SK-N-SH treated with all-trans-retinoic acid at 6 μM for 48 hours (cell line): ENCODE data around the gene C3orf22.

Source experiments
- ATAC-seq: fragments of 200-7000 bp; cut with Tn5 transposase; 3 replicates; pipeline ENCODE4 v1.9.1; 2020; ENCODE audit warnings: mild to moderate bottlenecking, moderate library complexity
- ARNTL ChIP-seq: fragments of 450-650 bp; formaldehyde crosslinking; IDR thresholded peaks from 2 replicates; pipeline ENCODE4 v1.5.0; 2020; ENCODE audit warnings: low read depth, mild to moderate bottlenecking, moderate library complexity, borderline replicate concordance
- CSDC2 ChIP-seq: fragments of 250-450 bp; sonication (Bioruptor Pico); IDR thresholded peaks from 2 replicates; pipeline ENCODE4 v1.5.0; 2020; ENCODE audit warnings: mild to moderate bottlenecking, moderate library complexity
- ESRRG ChIP-seq: fragments of 250-450 bp; sonication (Bioruptor Pico); IDR thresholded peaks from 2 replicates; pipeline ENCODE4 v1.6.1; 2021; ENCODE audit warnings: mild to moderate bottlenecking
- GLIS3 ChIP-seq: fragments of 250-450 bp; sonication (Bioruptor Pico); IDR thresholded peaks from 2 replicates; pipeline ENCODE4 v1.5.0; 2020; ENCODE audit warnings: mild to moderate bottlenecking, moderate library complexity
- ISL1 ChIP-seq: fragments of 250-450 bp; sonication (Bioruptor Pico); IDR thresholded peaks from 2 replicates; pipeline ENCODE4 v2.1.2; 2022; ENCODE audit warnings: mild to moderate bottlenecking, moderate library complexity
- RARB ChIP-seq: fragments of 250-450 bp; sonication (Bioruptor Pico); IDR thresholded peaks from 2 replicates; pipeline ENCODE4 v1.8.0; 2021; ENCODE audit warnings: mild to moderate bottlenecking, moderate library complexity
- TCF4 ChIP-seq: fragments of 250-450 bp; sonication (Bioruptor Pico); IDR thresholded peaks from 2 replicates; pipeline ENCODE4 v1.8.0; 2021; ENCODE audit warnings: mild to moderate bottlenecking, moderate library complexity, borderline replicate concordance
- TOX ChIP-seq: fragments of 250-450 bp; sonication (Bioruptor Pico); IDR thresholded peaks from 2 replicates; pipeline ENCODE4 v1.8.0; 2021; ENCODE audit warnings: mild to moderate bottlenecking, moderate library complexity, borderline replicate concordance
- ZC3H10 ChIP-seq: fragments of 250-450 bp; sonication (Bioruptor Pico); IDR thresholded peaks from 2 replicates; pipeline ENCODE4 v1.5.1; 2021; ENCODE audit warnings: mild to moderate bottlenecking, moderate library complexity
- ZFP3 ChIP-seq: fragments of 250-450 bp; sonication (Bioruptor Pico); IDR thresholded peaks from 2 replicates; pipeline ENCODE4 v1.5.0; 2020; ENCODE audit warnings: mild to moderate bottlenecking, moderate library complexity
- ZFP30 ChIP-seq: fragments of 450-650 bp; formaldehyde crosslinking; IDR thresholded peaks from 2 replicates; pipeline ENCODE4 v1.5.0; 2022; ENCODE audit warnings: mild to moderate bottlenecking, moderate library complexity
- ZNF70 ChIP-seq: fragments of 450-650 bp; formaldehyde crosslinking; IDR thresholded peaks from 2 replicates; pipeline ENCODE4 v1.5.0; 2020; ENCODE audit warnings: mild to moderate bottlenecking, moderate library complexity
- TF ChIP-seq, protein P1 (sequence below): fragments of 250-450 bp; sonication (Bioruptor Pico); IDR thresholded peaks from 2 replicates; pipeline ENCODE4 v1.5.0; 2020; ENCODE audit warnings: mild to moderate bottlenecking, moderate library complexity
- TF ChIP-seq, protein P2 (sequence below): fragments of 250-450 bp; sonication (Bioruptor Pico); IDR thresholded peaks from 2 replicates; pipeline ENCODE4 v1.5.1; 2021; ENCODE audit warnings: mild to moderate bottlenecking, moderate library complexity
- TF ChIP-seq, protein P3 (sequence below): fragments of 250-450 bp; sonication (Bioruptor Pico); IDR thresholded peaks from 2 replicates; pipeline ENCODE4 v1.8.0; 2020; ENCODE audit warnings: mild to moderate bottlenecking, moderate library complexity, borderline replicate concordance
- TF ChIP-seq, protein P4 (sequence below): fragments of 250-450 bp; sonication (Bioruptor Pico); IDR thresholded peaks from 2 replicates; pipeline ENCODE4 v1.5.1; 2020; ENCODE audit warnings: low read depth, mild to moderate bottlenecking, moderate library complexity
- TF ChIP-seq, protein P5 (sequence below): fragments of 250-450 bp; sonication (Bioruptor Pico); IDR thresholded peaks from 2 replicates; pipeline ENCODE4 v1.8.0; 2021; ENCODE audit warnings: low read depth, mild to moderate bottlenecking, moderate library complexity, borderline replicate concordance

The C3orf22 gene

DNA sequence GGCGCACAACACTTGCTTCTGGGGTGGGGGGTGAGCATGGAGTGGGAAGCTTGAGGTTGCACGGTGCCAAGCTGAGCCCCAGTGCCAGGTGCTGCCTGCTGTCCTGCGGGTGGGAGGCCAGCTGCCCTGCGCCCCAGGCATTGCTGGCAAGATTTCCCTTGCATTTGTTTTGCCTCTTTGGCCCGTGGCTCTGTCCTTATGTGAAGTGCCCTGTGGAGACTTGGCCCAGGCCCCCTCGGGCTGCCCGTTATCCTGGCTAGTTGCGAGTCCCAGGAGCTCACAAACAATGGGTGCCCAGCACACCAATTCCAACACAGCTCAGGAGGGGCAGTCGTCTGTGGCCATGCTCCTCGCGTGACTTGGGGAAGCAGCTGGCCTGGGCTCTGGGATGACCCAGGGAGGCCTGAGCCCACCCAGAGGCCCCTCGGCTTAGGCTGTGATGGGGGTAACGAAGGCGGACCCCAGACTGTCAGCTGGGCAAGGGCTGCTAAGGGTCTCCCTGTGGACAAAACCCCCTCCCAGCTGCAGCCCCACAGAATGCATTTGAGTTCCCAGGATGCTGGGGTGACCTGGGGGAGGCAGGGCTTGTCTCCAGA is 5.9 kb downstream of the C3orf22 start (continued):
- TF ChIP-seq, protein P1, sequence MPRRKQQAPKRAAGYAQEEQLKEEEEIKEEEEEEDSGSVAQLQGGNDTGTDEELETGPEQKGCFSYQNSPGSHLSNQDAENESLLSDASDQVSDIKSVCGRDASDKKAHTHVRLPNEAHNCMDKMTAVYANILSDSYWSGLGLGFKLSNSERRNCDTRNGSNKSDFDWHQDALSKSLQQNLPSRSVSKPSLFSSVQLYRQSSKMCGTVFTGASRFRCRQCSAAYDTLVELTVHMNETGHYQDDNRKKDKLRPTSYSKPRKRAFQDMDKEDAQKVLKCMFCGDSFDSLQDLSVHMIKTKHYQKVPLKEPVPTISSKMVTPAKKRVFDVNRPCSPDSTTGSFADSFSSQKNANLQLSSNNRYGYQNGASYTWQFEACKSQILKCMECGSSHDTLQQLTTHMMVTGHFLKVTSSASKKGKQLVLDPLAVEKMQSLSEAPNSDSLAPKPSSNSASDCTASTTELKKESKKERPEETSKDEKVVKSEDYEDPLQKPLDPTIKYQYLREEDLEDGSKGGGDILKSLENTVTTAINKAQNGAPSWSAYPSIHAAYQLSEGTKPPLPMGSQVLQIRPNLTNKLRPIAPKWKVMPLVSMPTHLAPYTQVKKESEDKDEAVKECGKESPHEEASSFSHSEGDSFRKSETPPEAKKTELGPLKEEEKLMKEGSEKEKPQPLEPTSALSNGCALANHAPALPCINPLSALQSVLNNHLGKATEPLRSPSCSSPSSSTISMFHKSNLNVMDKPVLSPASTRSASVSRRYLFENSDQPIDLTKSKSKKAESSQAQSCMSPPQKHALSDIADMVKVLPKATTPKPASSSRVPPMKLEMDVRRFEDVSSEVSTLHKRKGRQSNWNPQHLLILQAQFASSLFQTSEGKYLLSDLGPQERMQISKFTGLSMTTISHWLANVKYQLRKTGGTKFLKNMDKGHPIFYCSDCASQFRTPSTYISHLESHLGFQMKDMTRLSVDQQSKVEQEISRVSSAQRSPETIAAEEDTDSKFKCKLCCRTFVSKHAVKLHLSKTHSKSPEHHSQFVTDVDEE, result no peak
- TF ChIP-seq, protein P2, sequence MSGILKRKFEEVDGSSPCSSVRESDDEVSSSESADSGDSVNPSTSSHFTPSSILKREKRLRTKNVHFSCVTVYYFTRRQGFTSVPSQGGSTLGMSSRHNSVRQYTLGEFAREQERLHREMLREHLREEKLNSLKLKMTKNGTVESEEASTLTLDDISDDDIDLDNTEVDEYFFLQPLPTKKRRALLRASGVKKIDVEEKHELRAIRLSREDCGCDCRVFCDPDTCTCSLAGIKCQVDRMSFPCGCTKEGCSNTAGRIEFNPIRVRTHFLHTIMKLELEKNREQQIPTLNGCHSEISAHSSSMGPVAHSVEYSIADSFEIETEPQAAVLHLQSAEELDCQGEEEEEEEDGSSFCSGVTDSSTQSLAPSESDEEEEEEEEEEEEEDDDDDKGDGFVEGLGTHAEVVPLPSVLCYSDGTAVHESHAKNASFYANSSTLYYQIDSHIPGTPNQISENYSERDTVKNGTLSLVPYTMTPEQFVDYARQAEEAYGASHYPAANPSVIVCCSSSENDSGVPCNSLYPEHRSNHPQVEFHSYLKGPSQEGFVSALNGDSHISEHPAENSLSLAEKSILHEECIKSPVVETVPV (CRISPR knock-in tag), result no peak
- no peak for TF ChIP-seq TCF4 (CRISPR knock-in tag)

DNA sequence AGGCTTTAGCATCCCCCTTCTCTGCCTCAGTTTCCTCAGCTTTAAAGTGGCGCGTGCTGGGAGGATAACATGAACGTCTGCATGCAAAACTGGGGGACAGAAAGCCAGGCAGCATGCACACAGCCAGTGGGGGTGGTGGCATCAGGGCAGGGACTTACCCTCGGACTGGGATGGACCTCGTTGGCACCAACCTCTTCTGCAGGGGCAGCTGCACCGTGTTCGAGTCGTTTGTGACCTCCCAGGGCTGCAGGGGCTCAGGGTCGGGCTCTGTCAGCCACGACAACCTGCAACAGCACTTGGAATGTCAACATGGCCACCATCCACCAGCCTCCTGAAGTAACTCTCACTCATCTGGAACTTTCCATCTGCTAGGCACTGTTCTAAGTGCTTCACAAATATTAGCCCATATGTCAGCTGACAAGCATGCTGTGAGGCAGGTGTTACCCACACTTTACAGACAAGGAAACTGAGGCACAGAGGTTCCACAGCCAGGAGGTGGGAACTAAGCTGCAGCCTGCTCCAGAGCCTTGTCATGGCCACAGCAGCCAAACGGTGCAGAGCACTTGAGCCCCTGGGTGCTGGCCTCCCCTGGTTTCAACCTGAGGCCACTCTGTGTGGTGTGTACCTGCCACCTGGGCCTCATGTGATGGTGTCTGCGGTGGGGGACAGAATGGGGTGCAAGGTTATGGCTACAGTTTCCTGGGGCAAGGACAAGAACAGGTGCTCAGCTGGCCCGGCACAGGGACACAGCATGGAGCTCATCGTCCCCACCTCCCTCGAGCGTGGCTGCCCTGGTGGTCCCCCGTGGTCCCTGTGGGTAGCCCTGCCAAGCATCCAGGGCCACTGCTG is 6.7 kb downstream of the C3orf22 start:
- no peak for TF ChIP-seq TOX (CRISPR knock-in tag)
- ATAC-seq, result no peak

DNA sequence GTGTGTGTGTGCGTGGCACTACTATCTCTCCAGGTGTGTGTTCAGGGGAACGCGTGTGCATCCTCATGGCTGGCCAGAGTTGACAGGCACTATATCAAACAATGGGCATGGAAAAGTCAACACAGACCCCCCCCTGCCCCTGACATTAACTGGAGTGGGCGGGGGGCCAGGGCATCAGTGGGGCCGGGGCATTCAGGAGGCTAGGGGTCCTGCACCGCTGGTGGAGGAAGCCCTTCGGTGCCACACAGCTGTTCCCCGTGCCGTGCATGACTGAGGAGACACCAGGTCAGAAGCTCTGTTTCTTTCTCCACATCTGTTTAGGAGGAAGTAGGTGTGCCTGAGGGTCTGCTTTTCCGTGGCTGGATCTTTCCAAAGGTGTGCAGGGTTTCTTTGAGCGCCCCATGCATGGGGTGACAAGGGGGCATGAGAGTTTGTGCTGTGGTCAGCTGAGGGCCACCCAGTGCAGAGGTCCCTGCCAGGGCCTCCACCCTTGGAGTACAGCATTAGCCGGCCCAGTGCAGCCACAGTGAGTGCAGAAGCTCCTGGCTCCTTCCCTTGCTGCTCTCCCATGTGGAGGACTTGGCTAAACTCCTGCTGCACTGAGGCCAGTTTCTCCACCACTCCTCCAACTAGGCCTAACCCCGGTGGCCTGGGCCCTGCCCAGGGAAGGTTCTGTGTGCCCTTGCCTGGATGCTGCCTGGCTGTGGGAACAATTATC is 7.5 kb downstream of the C3orf22 start:
- no peak for TF ChIP-seq ARNTL
- TF ChIP-seq GLIS3 (CRISPR knock-in tag), result no peak
- TF ChIP-seq, protein P3, sequence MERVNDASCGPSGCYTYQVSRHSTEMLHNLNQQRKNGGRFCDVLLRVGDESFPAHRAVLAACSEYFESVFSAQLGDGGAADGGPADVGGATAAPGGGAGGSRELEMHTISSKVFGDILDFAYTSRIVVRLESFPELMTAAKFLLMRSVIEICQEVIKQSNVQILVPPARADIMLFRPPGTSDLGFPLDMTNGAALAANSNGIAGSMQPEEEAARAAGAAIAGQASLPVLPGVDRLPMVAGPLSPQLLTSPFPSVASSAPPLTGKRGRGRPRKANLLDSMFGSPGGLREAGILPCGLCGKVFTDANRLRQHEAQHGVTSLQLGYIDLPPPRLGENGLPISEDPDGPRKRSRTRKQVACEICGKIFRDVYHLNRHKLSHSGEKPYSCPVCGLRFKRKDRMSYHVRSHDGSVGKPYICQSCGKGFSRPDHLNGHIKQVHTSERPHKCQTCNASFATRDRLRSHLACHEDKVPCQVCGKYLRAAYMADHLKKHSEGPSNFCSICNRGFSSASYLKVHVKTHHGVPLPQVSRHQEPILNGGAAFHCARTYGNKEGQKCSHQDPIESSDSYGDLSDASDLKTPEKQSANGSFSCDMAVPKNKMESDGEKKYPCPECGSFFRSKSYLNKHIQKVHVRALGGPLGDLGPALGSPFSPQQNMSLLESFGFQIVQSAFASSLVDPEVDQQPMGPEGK (CRISPR knock-in tag), result no peak
- no peak for TF ChIP-seq TOX (CRISPR knock-in tag)
- no peak for TF ChIP-seq CSDC2
- no peak for TF ChIP-seq ZFP30 (CRISPR knock-in tag)
- TF ChIP-seq, protein P1, result no peak
- TF ChIP-seq ZFP3 (CRISPR knock-in tag), result no peak
- no peak for TF ChIP-seq ZC3H10 (CRISPR knock-in tag)
- TF ChIP-seq ZNF70 (CRISPR knock-in tag), result no peak
- TF ChIP-seq, protein P4, sequence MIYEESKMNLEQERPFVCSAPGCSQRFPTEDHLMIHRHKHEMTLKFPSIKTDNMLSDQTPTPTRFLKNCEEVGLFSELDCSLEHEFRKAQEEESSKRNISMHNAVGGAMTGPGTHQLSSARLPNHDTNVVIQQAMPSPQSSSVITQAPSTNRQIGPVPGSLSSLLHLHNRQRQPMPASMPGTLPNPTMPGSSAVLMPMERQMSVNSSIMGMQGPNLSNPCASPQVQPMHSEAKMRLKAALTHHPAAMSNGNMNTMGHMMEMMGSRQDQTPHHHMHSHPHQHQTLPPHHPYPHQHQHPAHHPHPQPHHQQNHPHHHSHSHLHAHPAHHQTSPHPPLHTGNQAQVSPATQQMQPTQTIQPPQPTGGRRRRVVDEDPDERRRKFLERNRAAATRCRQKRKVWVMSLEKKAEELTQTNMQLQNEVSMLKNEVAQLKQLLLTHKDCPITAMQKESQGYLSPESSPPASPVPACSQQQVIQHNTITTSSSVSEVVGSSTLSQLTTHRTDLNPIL (CRISPR knock-in tag), result no peak
- no peak for TF ChIP-seq RARB
- ATAC-seq, result no peak

DNA sequence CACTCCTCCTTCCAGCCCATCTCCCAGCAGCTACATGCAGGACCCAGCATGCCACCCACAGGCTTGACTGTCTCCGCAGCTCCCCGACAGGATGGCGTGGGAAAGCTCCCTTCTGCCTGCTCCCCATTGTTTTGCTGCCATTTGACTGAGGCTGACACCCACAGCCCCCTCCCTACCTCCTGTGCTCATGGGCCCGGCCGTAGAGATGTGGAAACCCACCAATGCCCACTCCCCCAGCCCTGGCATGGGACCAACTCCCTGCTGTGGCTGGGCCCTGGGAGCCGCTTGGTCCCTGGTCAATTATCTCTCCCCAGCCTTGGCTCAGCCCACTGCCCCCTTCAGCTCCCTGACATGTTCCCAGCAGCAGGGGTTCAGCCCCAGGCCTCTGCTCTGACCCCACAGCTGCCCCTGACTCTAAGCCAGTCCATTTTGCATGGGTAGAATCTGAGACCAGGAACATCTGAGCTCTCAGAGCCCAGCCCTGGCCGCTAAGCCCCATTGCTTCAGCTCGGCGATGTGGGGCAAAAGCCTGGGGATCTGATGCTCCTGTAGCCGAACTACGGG is 8.2 kb downstream of the C3orf22 start:
- TF ChIP-seq TOX (CRISPR knock-in tag) (no peak), ESRRG (CRISPR knock-in tag) (no peak), ZFP30 (CRISPR knock-in tag) (no peak), ZNF70 (CRISPR knock-in tag) (no peak), ISL1 (CRISPR knock-in tag) (no peak)
- TF ChIP-seq, protein P5, sequence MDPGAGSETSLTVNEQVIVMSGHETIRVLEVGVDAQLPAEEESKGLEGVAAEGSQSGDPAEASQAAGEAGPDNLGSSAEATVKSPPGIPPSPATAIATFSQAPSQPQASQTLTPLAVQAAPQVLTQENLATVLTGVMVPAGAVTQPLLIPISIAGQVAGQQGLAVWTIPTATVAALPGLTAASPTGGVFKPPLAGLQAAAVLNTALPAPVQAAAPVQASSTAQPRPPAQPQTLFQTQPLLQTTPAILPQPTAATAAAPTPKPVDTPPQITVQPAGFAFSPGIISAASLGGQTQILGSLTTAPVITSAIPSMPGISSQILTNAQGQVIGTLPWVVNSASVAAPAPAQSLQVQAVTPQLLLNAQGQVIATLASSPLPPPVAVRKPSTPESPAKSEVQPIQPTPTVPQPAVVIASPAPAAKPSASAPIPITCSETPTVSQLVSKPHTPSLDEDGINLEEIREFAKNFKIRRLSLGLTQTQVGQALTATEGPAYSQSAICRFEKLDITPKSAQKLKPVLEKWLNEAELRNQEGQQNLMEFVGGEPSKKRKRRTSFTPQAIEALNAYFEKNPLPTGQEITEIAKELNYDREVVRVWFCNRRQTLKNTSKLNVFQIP (CRISPR knock-in tag), result no peak
- TF ChIP-seq, protein P3 (CRISPR knock-in tag), result no peak
- TF ChIP-seq, all 23 proteins: peak for 0
- no peak for ATAC-seq
